Dermis lymphatic vessel endothelial cell (primary cell): ENCODE data around the gene C6orf118. TPM values are rescaled to one million over a fixed set of nuclear protein-coding genes. Genes with fewer than 3 reads are reported as not detected.

Source experiments
- total RNA-seq: library from RNA; depleted of rRNA; stranded (reverse); fragments of >200 nt; gene quantifications from 2 replicates; pipeline ENCODE4 v1.2.1, GENCODE V29; 2014

The C6orf118 gene
- total RNA-seq: not detected in 2 replicates

GRCh38 chr6:165308926-165309731, at the start of gene C6orf118:
C6orf118 (minus strand) TSS chr6:165309605; CDS start chr6:165309586, 19 bp downstream.

